GM20000 (cell line): ENCODE results near the gene ZNF749.
"Not testable (repeated sequence)": the region's sequence is repeated elsewhere in the genome, so short reads cannot be mapped to it uniquely, and the experiment has no call there.

Source experiments
- DNase-seq: peaks from one replicate; pipeline ENCODE4 v3.0.0; 2012; ENCODE audit warnings: low spot score
- TF ChIP-seq, protein P1 (sequence below): IDR thresholded peaks from 2 replicates; pipeline ENCODE4 v1.5.1; 2012; ENCODE audit warnings: mild to moderate bottlenecking, control low read depth; ENCODE audit errors: extremely low read depth, missing control alignments

Gene ZNF749

DNA sequence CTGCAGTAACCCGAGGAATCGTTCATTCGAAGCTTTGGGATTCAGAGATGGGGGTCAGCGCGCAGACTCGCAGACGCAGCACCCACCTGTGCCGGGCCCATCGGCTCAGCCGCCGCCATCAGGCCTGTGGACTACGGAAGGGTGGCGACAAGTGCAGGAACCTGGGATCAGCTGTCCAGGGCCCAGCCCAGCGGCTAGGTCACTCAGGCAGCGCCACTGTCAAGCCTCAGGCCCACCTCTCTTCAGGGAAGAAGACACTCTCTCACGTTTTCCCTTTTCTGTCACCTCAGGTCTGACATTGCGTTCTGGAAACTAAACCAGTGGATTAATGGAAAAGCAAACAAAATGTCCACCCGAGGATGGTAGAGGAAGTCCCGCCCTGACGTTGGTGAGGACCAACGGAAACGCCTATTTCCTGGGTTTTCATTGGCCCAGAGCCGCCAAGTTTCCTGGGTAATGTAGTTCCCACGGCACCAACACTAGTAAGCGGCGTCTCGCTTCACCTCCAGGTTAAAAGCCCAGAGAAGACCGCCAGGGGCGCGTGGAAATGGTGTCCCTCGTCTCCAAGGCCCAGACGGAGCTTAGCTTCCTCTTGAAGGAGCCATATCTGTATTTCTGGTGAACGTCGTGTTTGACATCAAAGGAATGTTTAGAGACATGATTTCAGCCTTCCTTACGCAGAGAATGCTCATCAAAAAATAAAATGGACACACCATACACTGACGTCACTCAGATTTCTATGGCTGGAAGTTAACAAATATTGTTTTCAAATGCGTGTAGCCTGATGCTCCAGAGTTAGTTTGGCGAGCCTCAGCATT is 42.3 kb downstream of the ZNF749 start, which contains the start of gene ZNF772:
Gene ZNF772, minus strand, starts transcription at position 376 of the 818 bp plus-strand sequence. Its CDS starts 257 bp downstream, at position 119.
- TF ChIP-seq, protein P1, sequence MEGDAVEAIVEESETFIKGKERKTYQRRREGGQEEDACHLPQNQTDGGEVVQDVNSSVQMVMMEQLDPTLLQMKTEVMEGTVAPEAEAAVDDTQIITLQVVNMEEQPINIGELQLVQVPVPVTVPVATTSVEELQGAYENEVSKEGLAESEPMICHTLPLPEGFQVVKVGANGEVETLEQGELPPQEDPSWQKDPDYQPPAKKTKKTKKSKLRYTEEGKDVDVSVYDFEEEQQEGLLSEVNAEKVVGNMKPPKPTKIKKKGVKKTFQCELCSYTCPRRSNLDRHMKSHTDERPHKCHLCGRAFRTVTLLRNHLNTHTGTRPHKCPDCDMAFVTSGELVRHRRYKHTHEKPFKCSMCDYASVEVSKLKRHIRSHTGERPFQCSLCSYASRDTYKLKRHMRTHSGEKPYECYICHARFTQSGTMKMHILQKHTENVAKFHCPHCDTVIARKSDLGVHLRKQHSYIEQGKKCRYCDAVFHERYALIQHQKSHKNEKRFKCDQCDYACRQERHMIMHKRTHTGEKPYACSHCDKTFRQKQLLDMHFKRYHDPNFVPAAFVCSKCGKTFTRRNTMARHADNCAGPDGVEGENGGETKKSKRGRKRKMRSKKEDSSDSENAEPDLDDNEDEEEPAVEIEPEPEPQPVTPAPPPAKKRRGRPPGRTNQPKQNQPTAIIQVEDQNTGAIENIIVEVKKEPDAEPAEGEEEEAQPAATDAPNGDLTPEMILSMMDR = peak; percentile 29
- DNase-seq = peak; percentile 92

DNA sequence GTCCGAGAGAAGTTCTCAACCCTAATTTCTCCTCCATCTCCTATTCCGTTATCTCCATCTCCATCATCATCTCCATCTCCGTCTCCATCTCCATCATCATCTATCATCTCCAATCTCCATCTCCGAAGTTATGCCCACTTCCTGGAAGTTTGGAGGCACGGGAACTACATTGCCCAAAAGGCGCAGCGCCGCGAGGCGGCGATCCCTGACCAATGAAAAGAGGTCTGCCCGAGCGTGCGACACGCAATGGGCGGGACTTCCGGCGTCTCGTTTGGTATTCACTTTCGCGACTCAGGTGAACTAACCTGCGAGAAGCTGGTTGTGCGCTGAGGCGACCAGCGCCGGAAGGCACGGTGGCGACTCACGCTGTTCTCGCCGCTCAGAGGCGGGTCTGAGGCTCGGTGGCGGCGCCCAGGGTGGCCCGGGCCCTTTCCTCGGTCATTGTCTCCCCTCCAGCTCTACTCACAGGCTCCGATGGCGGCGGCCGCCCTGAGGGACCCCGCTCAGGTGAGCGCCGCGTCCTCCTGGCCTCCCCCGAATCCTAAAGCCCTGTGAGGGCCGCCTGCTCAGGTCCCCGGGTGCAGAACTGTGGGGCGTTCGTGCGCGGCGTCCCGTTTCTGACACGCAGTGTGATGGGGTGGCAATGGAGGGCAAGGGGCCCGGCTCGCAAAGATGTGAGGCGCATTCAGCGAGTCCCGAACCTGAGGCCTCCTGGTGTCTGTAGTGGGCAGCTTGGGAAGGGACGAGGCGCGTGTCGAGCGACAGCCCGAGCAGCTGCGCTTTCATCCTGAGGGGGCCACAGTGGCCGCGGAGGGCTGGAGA is 52.6 kb downstream of the ZNF749 start, which contains the start of gene ZNF419:
Gene ZNF419, plus strand, starts transcription at position 274 of the 822 bp plus-strand sequence. Its CDS starts 201 bp downstream, at position 475.
- DNase-seq = peak; percentile 95

DNA sequence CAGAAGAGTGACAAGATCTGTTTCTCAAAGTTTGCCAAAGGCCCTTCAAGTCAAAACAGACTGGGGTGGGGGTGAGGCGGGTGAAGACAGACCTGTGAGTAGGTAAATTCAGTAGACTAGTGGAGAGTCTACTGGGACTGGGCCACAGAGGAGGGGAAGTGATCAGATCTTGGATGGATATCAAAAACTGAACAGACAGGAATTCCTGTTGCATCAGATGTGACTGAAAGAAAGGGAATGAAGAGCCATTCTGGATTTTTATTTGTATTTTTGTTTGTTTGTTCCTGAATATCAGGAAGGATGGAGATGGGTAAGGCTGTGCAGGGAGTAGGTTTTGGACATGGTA is 53.1 kb downstream of the ZNF749 start:
- DNase-seq = not testable (repeated sequence)
